Thyroid gland (tissue), 4 donors: ENCODE data around the gene KHDC1.

Source experiments
- POLR2A ChIP-seq, 2 donors: fragments of 450-650 bp; IDR thresholded peaks; one replicate each; pipeline ENCODE4 v1.6.1; 2017; ENCODE audit warnings: antibody characterized with exemption in 2 of 2, mild to moderate bottlenecking in 2 of 2, moderate library complexity in 1 of 2
- TF ChIP-seq, protein P1 (sequence below), 6 experiments: fragments of 200-600 bp in 3 of 6; fragments of 450-650 bp in 3 of 6; sonication (generic) in 3 of 6; IDR thresholded peaks; one replicate each; pipeline ENCODE4 v1.5.1; 2016 to 2019; ENCODE audit warnings: antibody characterized with exemption in 6 of 6, mild to moderate bottlenecking in 2 of 6, inconsistent platforms in 1 of 6, moderate library complexity in 1 of 6

DNA sequence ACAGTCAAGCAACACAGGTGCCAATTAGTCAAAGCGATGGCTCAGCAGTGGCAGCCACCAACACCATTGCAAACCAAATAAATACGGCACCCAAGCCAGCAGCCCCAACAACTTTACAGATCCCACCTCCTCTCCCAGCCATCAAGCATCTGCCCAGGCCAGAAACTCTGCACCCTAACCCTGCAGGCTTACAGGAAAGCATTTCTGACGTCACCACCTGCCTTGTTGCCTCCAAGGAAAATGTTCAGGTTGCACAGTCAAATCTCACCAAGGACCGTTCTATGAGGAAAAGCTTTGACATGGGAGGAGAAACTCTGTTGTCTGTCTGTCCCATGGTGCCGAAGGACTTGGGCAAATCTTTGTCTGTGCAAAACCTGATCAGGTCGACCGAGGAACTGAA is 68.3 kb downstream of the KHDC1 start:
- TF ChIP-seq POLR2A (IDR thresholded peaks at IDR 0.05): no peak
- TF ChIP-seq, protein P1, sequence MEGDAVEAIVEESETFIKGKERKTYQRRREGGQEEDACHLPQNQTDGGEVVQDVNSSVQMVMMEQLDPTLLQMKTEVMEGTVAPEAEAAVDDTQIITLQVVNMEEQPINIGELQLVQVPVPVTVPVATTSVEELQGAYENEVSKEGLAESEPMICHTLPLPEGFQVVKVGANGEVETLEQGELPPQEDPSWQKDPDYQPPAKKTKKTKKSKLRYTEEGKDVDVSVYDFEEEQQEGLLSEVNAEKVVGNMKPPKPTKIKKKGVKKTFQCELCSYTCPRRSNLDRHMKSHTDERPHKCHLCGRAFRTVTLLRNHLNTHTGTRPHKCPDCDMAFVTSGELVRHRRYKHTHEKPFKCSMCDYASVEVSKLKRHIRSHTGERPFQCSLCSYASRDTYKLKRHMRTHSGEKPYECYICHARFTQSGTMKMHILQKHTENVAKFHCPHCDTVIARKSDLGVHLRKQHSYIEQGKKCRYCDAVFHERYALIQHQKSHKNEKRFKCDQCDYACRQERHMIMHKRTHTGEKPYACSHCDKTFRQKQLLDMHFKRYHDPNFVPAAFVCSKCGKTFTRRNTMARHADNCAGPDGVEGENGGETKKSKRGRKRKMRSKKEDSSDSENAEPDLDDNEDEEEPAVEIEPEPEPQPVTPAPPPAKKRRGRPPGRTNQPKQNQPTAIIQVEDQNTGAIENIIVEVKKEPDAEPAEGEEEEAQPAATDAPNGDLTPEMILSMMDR (IDR thresholded peaks at IDR 0.05): no peak
